AG20443 (cell line): ENCODE measurements around the gene SMOC2.

Source experiments
- DNase-seq: peaks from one replicate; pipeline ENCODE4 v3.0.0; 2012; ENCODE audit warnings: low spot score, mixed read lengths

SMOC2 gene

DNA sequence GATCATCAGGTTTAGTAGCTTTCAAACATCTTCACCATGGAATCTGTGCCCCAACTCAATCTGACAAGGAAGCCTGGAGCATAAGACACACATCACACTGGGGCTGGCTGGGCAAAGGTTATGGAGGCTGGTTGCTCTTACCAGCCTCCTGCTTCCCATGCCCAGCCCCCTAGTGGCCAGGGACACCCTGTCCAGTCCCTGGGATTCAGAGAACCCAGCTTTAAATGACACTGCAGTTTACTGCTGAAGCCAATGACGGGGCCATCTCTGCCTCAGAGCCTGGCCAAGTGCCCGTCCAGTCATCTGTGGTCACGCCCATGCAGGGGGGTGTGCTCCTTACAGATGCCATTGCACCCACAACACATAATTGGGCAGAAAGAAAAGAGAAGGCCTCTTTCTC, 272.9 kb downstream of the SMOC2 start:
- DNase-seq, result no peak

DNA sequence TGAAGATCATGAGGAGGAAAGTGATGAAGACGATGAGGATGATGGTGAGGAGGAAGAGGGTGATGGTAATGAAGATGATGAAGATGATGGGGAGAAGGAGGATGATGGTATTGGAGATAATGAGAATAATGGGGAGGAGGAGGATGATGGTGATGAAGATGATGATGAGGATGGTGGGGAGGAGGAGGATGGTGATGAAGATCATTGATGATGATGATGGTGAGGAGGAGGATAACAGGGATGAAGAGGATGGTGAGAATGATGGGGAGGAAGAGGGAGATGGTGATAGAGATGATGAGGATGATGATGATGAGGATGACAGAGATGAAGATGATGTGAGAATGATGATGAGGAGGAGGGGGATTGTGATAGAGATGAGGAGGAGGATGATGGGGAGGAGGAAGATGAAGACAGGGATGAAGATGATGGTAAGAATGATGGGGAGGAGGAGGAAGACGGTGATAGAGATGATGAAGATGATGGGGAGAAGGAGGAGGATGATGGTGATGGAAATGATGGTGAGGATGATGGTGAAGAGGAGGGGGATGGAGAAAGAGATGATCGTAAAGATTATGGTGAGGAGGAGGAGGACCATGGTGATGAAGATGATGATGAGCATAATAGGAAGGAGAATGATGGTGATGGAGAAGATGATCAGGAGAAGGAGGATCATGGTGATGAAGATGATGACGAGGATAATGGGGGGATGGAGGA, 273.7 kb downstream of the SMOC2 start:
- no peak for DNase-seq

DNA sequence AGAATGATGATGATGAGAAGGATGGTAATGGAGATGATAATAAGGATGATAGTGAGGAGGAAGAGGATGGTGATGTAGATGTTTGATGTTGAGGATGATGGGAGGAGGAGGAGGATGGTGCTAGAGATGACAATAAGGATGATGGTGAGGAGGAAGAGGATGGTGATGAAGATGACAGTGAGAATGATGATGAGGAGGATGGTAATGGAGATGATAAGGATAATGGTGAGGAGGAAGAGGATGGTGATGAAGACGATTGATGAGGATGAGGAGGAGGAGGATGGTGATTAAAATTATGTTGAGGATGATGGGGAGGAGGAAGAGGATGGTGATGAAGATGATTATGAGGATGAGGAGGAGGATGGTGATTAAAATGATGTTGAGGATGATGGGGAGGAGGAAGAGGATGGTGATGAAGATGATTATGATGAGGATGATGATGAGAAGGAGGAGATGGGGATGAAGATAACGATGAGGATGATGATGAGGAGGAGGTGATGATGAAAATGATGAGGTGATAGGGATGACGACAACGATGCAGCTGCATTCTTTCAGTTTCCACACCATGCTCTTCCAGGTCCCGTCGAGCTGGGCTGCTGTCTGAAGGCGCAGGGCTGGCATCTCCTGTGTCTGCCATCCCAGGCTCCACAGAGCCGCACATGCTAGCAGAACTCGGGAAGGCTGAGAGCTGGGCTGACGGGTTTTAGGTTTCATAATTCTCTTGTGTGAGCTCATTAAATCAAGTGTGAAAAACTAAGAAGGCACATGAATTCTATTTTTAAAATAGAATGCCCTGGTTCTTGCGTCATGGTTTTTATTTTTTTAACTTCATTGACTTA, 274.9 kb downstream of the SMOC2 start:
- DNase-seq, result no peak

DNA sequence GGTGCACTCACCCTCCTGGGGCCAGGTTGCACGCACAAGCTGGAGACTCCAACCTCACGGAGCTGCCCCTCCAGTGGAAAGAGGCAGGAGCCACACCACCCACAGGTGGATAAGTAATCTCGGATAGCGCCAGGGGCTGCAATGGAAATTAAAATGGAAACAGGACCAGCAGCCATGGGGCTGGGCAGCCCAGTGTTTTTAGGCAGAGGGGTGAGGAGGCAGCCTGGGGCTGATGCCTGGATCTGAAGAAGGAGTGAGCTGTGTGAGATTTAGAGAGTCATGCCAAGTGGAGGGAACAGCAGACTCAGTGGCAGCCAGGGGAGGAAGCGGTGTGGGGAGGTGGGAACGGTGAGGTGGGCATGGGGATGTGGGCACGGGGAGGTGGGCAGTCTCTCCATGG, 275.6 kb downstream of the SMOC2 start:
- no peak for DNase-seq

DNA sequence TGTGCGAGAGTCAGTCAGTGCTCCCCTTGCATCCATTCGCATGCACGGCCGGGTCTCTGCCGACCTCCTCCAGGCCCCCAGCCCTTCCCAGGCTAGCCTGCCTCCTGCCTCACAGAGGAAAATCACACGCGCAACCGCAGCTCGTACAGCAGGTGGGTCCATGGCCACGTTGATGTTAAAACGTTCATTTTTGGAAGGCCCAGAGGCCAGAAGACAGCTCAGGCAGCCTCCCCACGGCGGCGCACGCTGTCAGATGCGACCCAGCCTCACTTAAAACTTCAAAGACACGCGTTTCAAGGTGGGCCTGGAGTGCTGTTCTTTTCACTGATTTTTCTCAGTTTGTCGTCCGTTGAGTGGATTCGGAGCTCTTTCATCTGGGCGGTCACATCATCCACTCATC, 276.5 kb downstream of the SMOC2 start:
- DNase-seq, result no peak
